Lung (tissue), 12 donors: Measurements from ENCODE around the gene TMED8. TPM values are rescaled to one million over a fixed set of nuclear protein-coding genes. Genes with fewer than 3 reads are reported as not detected.
"Not testable (repeated sequence)": the region's sequence is repeated elsewhere in the genome, so short reads cannot be mapped to it uniquely, and the experiment has no call there.

ENCODE experiments used
- ATAC-seq: fragments of 200-7000 bp; cut with Tn5 transposase; one replicate; pipeline ENCODE4 v1.9.1; 2020; ENCODE audit warnings: moderate number of reproducible peaks; ENCODE audit not compliant: insufficient read depth, low FRiP score
- DNase-seq, 3 donors: peaks; one replicate each; pipeline ENCODE4 v3.0.0-alpha.2; 2013 to 2017
- H3K27ac ChIP-seq, 2 donors: one replicate each; pipeline ENCODE4 v1.5.1; 2013; ENCODE audit warnings: mild to moderate bottlenecking in 2 of 2, moderate library complexity in 2 of 2, control low read depth in 1 of 2, inconsistent platforms in 1 of 2, low read depth in 1 of 2, low read length in 1 of 2
- H3K27me3 ChIP-seq, 3 donors: one replicate each; pipeline ENCODE4 v1.5.1; 2013; ENCODE audit warnings: low read length in 2 of 3; ENCODE audit not compliant: control insufficient read depth in 3 of 3, insufficient read depth in 3 of 3
- H3K36me3 ChIP-seq, 4 donors: one replicate each; pipeline ENCODE4 v1.5.1; 2013; ENCODE audit warnings: low read length in 4 of 4, mild to moderate bottlenecking in 1 of 4, moderate library complexity in 1 of 4; ENCODE audit not compliant: control insufficient read depth in 4 of 4, insufficient read depth in 4 of 4
- H3K4me1 ChIP-seq, 5 donors: one replicate each; pipeline ENCODE4 v1.5.1; 2013; ENCODE audit warnings: low read length in 5 of 5, mild to moderate bottlenecking in 2 of 5, moderate library complexity in 1 of 5; ENCODE audit not compliant: control insufficient read depth in 5 of 5, insufficient read depth in 5 of 5
- H3K4me3 ChIP-seq: one replicate; pipeline ENCODE4 v1.5.1; 2013; ENCODE audit warnings: mild to moderate bottlenecking, control low read depth, moderate library complexity
- H3K9ac ChIP-seq, 2 donors: one replicate each; pipeline ENCODE4 v1.5.1; 2013; ENCODE audit warnings: low read length in 2 of 2, control low read depth in 1 of 2; ENCODE audit not compliant: insufficient read depth in 1 of 2
- H3K9me3 ChIP-seq, 4 donors: one replicate each; pipeline ENCODE4 v1.5.1; 2013; ENCODE audit warnings: low read length in 3 of 4, mild to moderate bottlenecking in 1 of 4, moderate library complexity in 1 of 4; ENCODE audit not compliant: control insufficient read depth in 4 of 4, insufficient read depth in 3 of 4
- WGBS, 2 donors: extraction: QIAGEN DNeasy Blood & Tissue Kit; methylation state at CpG; one replicate each; pipeline ENCODE4 v1.1.7; 2013; 5-methylcytosine and 5-hydroxymethylcytosine counted together
- polyA plus RNA-seq, 2 donors: library from polyadenylated mRNA; stranded (reverse); fragments of 200-250 nt; gene quantifications; one replicate each; pipeline ENCODE4 v1.2.1, GENCODE V29; 2013
- total RNA-seq, 2 donors: library from RNA; depleted of rRNA in 1 of 2; stranded (reverse); fragments of >200 nt in 1 of 2; gene quantifications; one replicate each; pipeline ENCODE4 v1.2.1, GENCODE V29; 2014 to 2021
- TF ChIP-seq, protein P1 (sequence below): IDR thresholded peaks from 2 replicates; pipeline ENCODE4 v1.5.1; 2012; ENCODE audit warnings: mild to moderate bottlenecking; ENCODE audit errors: control extremely low read depth, extremely low read depth
- donor health status: control.
- donor health status: control.
- donor health status: Bipolar disorder and iron deficiency.
- donor health status: healthy.
- donor health status: DM: yes; HTN: yes; CAD: no.

TMED8 gene
- total and polyA plus RNA-seq, 4 donors: 4.0 to 15.4 (median 7.7) TPM

GRCh38 chr14:77423423-77423822, 46.5 kb upstream of the TMED8 start, which contains the start of gene NOXRED1:
Gene NOXRED1, minus strand, starts transcription at chr14:77423523. Its CDS starts 634 bp downstream, at chr14:77422889.
- DNase-seq (no peak), ATAC-seq (no peak)
- no peak within 1 kb of the TSS for H3K27ac ChIP-seq
- no peak within 1 kb of the TSS for H3K9ac ChIP-seq
- H3K9me3 ChIP-seq: peaks cover 0 to 11% (median 7%) of the 10 kb centered on the region in 4 donors
- peaks cover 35 to 41% (median 36%) of the 10 kb centered on the region in 4 donors for H3K36me3 ChIP-seq
- no peaks in the 10 kb centered on the region for H3K27me3 ChIP-seq
- TF ChIP-seq, protein P1, sequence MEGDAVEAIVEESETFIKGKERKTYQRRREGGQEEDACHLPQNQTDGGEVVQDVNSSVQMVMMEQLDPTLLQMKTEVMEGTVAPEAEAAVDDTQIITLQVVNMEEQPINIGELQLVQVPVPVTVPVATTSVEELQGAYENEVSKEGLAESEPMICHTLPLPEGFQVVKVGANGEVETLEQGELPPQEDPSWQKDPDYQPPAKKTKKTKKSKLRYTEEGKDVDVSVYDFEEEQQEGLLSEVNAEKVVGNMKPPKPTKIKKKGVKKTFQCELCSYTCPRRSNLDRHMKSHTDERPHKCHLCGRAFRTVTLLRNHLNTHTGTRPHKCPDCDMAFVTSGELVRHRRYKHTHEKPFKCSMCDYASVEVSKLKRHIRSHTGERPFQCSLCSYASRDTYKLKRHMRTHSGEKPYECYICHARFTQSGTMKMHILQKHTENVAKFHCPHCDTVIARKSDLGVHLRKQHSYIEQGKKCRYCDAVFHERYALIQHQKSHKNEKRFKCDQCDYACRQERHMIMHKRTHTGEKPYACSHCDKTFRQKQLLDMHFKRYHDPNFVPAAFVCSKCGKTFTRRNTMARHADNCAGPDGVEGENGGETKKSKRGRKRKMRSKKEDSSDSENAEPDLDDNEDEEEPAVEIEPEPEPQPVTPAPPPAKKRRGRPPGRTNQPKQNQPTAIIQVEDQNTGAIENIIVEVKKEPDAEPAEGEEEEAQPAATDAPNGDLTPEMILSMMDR: no peak
- H3K4me3 ChIP-seq: no peak within 1 kb of the TSS
- 97% methylated on average over 1 of the region's 1 CpG for WGBS, 2 donors
- no peaks in the 10 kb centered on the region for H3K4me1 ChIP-seq

- TF ChIP-seq, protein P1: no peak
- H3K36me3 ChIP-seq: peaks cover 19 to 21% (median 21%) of the 10 kb centered on the region in 4 donors
- DNase-seq (no peak), ATAC-seq (no peak)
- no peak overlapping the region for H3K27ac ChIP-seq
- 44 to 58% methylated on average over 2 of the region's 2 CpGs for WGBS, 2 donors
- no peak overlapping the region for H3K9ac ChIP-seq
- H3K27me3 ChIP-seq: no peaks in the 10 kb centered on the region
- peaks cover 0 to 11% (median 4%) of the 10 kb centered on the region in 4 donors for H3K9me3 ChIP-seq
- H3K4me1 ChIP-seq: no peaks in the 10 kb centered on the region
- no peak overlapping the region for H3K4me3 ChIP-seq
These were observed 44.3 kb upstream of the TMED8 start for GRCh38 chr14:77421201-77421600.

DNA sequence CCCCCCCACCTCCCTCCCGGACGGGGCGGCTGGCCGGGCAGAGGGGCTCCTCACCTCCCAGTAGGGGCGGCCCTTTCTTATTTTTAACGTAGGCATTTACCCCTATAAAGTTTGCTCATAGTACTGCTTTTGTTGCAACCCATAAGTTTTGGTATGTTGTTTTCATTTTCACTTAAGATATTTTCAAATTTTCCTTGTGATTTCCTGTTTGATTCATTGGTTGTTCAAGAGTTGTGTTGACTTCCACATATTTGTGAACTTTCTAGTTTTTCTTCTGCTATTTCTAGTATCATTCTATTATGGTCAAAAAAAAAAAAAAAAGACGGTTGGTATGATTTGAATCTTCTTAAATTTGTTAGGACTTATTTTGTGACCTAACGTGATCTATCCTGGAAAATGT, 39.9 kb upstream of the TMED8 start:
- Histone ChIP-seq H3K27ac (no peak overlapping the region), H3K36me3 (peaks cover 0 to 4% (median 0%) of the 10 kb centered on the region in 4 donors), H3K4me1 (no peaks in the 10 kb centered on the region), H3K4me3 (no peak overlapping the region), H3K27me3 (no peaks in the 10 kb centered on the region), H3K9ac (no peak overlapping the region), H3K9me3 (peaks cover 0 to 11% (median 4%) of the 10 kb centered on the region in 4 donors)
- DNase-seq: no peak
- ATAC-seq: no peak
- TF ChIP-seq, protein P1: no peak
- WGBS, 2 donors: 89 to 90% methylated on average over 4 to 8 of the region's 8 CpGs

DNA sequence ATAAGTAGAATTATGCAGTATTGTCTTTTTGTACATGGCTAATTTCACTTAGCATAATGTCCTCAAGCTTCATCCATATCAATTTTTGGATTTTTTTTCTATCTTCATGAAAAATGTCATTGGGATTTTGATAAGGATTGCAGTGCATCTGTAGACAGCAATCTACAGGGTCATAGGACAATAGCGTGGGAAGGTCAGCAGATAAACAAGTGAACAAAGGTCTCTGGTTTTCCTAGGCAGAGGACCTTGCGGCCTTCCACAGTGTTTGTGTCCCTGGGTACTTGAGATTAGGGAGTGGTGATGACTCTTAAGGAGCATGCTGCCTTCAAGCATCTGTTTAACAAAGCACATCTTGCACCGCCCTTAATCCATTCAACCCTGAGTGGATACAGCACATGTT, 39.2 kb upstream of the TMED8 start:
- WGBS, 2 donors: 90% methylated on average over 2 of the region's 3 CpGs

GRCh38 chr14:77415403-77416030, 38.6 kb upstream of the TMED8 start:
- WGBS, 2 donors: 95% methylated on average over 10 of the region's 10 CpGs
- not testable (repeated sequence) for H3K27ac ChIP-seq, H3K4me1 ChIP-seq, DNase-seq, H3K27me3 ChIP-seq, ATAC-seq, H3K36me3 ChIP-seq, H3K4me3 ChIP-seq, H3K9ac ChIP-seq, H3K9me3 ChIP-seq

More for the DNA sequence above, 39.2 kb upstream of the TMED8 start:
- not testable (repeated sequence) for H3K4me3 ChIP-seq, H3K4me1 ChIP-seq, ATAC-seq, H3K9ac ChIP-seq, H3K36me3 ChIP-seq, H3K27me3 ChIP-seq, H3K27ac ChIP-seq, DNase-seq
- H3K9me3 ChIP-seq: peaks cover 0 to 11% (median 4%) of the 10 kb centered on the region in 4 donors
